ENCODE data around the gene OTUD3. TPM values are rescaled to one million over a fixed set of nuclear protein-coding genes. Genes with fewer than 3 reads are reported as not detected.

OTUD3 gene
- total and polyA plus RNA-seq, 9 of the 15 experiments (the other 6 are each of a cell fraction or from before 2014, with no cell fraction given), result 2.0 to 16.6 (median 11.0) TPM

- BruUV-seq (replicated peaks), result no TSS peak
Measured at GRCh38 chr1:19942088-19942487, 59.9 kb downstream of the OTUD3 start.

More at GRCh38 chr1:19942088-19942487, 59.9 kb downstream of the OTUD3 start:
- POLR2A ChIA-PET, result no interaction called here
- no peak for FAIRE-seq
- H3K4me2 ChIP-seq (ENCODE audit: insufficient read depth, low read length), result no peak overlapping the region
- H3K4me3 ChIP-seq, result no peak overlapping the region
- no peaks in the 10 kb centered on the region for H3K36me3 ChIP-seq (ENCODE audit: control insufficient read depth, insufficient read depth, low read length)
- H3K9me1 ChIP-seq (ENCODE audit: control insufficient read depth, insufficient read depth, low read length), result no peaks in the 10 kb centered on the region
- no peaks in the 10 kb centered on the region for H3K79me2 ChIP-seq (ENCODE audit: control insufficient read depth, insufficient read depth, low read length)
- no peak for DNase-seq (ENCODE audit: extremely low read depth in 1 of 4, low spot score in 3 of 4)
- no peaks in the 10 kb centered on the region for H3K4me1 ChIP-seq (replicated peaks in 1 of 2; ENCODE audit: control insufficient read depth in 2 of 2, insufficient read depth in 2 of 2, low read length in 2 of 2)
- 2% methylated on average over 3 of the region's 3 CpGs for WGBS (ENCODE audit: insufficient coverage, low coverage, missing lambda C conversion rate)
- 0 out of 5 replicates have a peak, but pooled peaks cover 0 to 12% of the 10 kb centered on the region in 2 experiments for H3K27me3 ChIP-seq (ENCODE audit: control insufficient read depth in 2 of 2, insufficient read depth in 2 of 2, low read length in 2 of 2)
- no peak for ATAC-seq
- in situ Hi-C loops (cut with MboI), result no loop called here
- no peaks in the 10 kb centered on the region for H4K20me1 ChIP-seq (replicated peaks; ENCODE audit: control insufficient read depth, insufficient read depth, low read length)
- intact Hi-C loops (cut with micrococcal nuclease), result no loop called here
- H2AFZ ChIP-seq (ENCODE audit: low read depth, low read length), result no peak overlapping the region
- CTCF ChIA-PET (ENCODE audit: low intra/inter-chr PET ratio), result no interaction called here
- no peaks in the 10 kb centered on the region for H3K9me3 ChIP-seq (replicated peaks; ENCODE audit: control insufficient read depth, insufficient read depth, low read depth, low read length)
- no peak overlapping the region for H3K9ac ChIP-seq (ENCODE audit: insufficient read depth in 1 of 2, low read depth in 2 of 2, low read length in 2 of 2)
- H3K27ac ChIP-seq (ENCODE audit: extremely low read depth, low read depth, low read length), result no peak overlapping the region
- no peak for TF ChIP-seq POLR3A (IDR thresholded peaks at IDR 0.05; ENCODE audit: borderline replicate concordance, extremely low read depth, insufficient read depth, insufficient read length)
- no peak for TF ChIP-seq CBFA2T3 (IDR thresholded peaks at IDR 0.05)
- TF ChIP-seq L3MBTL2 (IDR thresholded peaks at IDR 0.05), result peak; percentile 20; the same call in 1 of the 2 replicates
- TF ChIP-seq ZFP30 (CRISPR knock-in tag; IDR thresholded peaks at IDR 0.05; ENCODE audit: borderline replicate concordance), result no peak
- no peak for TF ChIP-seq CGGBP1 (CRISPR knock-in tag; IDR thresholded peaks at IDR 0.05)
- no peak for TF ChIP-seq ZBTB33 (CRISPR knock-in tag; IDR thresholded peaks at IDR 0.05)
- peak; percentile 58 for TF ChIP-seq ATF3 (IDR thresholded peaks at IDR 0.05)
- TF ChIP-seq ATF3 (CRISPR knock-in tag; conservative IDR thresholded peaks at IDR 0.05), result no peak
- no peak for TF ChIP-seq C11orf30 (IDR thresholded peaks at IDR 0.05; ENCODE audit: low read depth)
- TF ChIP-seq JUND (IDR thresholded peaks at IDR 0.05; ENCODE audit: borderline replicate concordance, low read depth, low read length), result 0 out of 2 replicates have a peak, but pooled peaks have one; percentile 6
- no peak for TF ChIP-seq JUND (tag; IDR thresholded peaks at IDR 0.05; ENCODE audit: borderline replicate concordance, low read depth, low read length)
- no peak for TF ChIP-seq RBM15 (IDR thresholded peaks at IDR 0.05; ENCODE audit: insufficient read depth, low read length)
